GM18526 (cell line): ENCODE results near the gene CASQ2.

ENCODE experiments used
- POLR2A ChIP-seq: IDR thresholded peaks from 3 replicates; pipeline ENCODE4 v1.6.1; 2011; ENCODE audit not compliant: insufficient read length; ENCODE audit errors: extremely low read depth

Gene CASQ2

DNA sequence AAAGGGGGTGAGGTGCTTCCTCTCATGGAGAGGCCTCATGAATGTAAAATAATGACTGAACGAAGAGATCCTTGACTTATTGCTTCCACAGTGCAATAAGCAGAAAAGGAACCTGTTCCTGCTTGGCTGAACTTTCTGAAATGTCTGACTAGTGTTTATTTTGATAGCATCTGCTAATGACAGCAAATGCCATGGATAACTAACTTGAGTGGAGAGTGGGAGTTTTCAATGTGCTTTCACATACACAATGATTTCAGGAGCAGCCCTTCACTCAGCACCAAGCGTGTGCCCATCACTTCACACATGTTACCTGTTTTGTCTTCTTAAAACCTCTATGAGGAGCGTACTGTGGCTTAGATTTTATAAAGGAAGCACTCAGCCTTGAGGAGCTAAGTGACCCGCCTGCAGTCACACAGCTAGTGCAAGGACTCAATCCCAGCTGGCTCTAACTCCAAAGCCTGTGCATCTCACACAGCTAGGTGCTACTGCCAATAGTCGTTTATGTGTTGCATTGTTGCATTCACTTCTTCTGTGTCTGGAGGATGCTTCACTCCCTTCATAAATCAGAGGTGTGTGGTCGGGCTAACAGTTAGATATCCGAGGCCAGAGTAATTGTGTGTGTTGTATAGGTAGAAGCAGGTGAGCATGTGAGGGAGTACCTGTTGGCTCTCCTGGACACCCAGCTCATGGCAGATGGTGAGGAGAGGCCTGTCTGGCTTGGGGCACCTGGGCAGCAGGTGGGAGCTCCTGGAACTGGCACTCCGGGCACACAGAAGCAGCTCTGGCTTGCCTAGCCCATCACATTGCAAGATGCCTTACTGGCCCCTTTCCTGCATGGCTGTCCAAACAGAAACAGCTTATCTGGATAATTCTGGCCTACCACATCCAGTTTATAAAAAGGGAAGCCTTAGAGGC lies 12.8 kb downstream of the CASQ2 start:
- TF ChIP-seq POLR2A: no peak

DNA sequence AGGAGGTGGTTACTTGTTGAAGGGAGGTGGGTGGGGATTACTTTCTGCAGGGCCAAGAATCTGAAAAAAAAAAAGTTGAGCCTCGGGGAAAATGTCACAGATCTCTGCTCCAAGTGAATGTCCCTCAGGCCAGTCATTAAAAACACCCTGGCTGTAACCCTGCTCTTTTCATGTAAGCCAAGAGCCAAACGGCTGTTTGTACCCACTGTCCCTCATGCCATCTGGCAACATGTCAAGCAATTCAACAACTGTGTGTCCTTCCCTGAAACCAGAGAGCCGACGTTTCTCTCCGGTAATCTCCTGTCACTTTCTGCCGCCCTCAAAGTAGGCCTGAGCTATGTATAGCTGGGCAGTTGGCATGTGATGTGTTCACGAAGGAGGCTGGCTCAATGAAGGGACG lies 14.7 kb downstream of the CASQ2 start:
- no peak for TF ChIP-seq POLR2A

DNA sequence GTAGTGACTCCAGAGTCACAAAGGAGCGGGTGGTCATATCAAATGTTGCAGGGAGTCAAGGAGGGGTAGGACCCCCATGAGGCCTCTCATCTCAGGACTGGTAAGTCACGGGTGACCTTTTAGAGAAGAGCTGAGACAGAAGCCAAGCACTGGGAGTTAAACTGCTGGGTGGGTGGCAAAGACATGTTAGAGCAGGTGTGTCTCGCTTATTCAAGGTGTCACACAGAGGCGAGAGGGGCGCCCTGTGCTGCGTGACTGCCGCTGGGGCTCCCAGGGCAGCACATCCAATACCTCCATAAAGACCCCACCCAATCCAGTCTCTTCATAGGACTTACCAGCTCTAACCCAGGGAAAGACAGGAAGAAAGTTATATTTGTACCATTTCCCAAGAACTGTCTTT lies 15.2 kb downstream of the CASQ2 start:
- no peak for TF ChIP-seq POLR2A

DNA sequence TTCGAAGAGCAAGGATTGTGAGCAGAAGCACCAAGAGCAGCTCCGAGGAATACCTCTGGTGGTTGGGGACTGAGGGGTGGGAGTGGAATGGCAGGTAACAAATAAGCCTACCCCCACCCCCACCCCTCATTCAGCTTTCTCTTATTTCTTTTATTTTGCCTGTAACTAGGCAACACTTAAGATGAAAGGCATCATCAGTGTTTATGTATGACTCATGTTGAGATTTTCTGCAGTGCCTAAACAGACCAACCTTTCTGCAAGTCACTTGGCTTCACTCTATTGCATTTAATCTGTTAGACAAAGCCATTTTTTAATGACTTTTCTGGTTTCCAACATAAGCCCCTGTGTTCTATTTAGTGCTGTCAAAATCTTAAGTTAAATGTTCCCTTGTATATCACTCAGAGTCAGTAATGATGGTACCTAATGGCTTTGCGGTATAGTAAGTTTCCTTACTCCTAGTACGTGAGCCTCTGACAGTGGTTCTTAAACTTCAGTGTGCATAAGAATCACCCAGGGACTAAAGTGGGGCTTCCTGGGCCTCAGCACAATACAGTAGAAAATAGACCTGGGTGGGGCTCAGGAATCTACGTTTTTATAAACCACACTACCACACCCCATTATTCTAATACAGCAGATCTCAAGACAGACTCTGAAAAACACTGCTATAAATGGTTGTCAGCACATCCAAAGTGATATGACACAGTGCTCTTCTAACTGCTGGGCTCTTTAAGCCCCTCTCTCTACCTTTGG lies 19.9 kb downstream of the CASQ2 start:
- no peak for TF ChIP-seq POLR2A

DNA sequence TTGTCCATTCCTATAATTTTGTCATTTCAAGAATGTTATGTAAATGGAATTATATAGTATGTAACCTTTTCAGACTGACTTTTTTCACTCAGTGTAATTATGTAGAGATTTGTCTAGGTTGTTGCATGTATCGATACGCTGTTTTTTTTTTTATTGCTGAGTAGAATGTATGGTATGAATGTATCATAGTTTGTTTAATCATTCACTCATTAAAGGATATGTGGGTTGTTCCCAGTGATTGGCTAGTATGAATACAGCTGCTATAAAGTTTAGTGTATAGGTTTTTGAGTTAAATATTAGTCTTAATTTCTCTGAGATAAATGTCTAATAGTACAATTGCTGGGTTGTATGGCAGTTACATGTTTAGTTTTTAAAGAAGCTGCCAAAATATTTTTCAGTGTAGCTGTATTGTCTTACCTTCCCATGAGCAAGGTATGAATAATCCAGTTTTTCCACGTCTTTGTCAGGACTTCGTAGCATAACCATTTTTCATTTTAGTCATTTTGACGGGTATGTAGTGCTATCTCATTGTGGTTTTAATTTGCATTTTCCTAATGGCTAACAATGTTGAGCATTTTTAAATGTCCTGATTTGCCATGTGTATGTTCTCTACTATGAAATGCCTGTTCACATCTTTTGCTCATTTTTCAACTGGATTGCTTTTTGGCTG lies 22.4 kb downstream of the CASQ2 start:
- no peak for TF ChIP-seq POLR2A

DNA sequence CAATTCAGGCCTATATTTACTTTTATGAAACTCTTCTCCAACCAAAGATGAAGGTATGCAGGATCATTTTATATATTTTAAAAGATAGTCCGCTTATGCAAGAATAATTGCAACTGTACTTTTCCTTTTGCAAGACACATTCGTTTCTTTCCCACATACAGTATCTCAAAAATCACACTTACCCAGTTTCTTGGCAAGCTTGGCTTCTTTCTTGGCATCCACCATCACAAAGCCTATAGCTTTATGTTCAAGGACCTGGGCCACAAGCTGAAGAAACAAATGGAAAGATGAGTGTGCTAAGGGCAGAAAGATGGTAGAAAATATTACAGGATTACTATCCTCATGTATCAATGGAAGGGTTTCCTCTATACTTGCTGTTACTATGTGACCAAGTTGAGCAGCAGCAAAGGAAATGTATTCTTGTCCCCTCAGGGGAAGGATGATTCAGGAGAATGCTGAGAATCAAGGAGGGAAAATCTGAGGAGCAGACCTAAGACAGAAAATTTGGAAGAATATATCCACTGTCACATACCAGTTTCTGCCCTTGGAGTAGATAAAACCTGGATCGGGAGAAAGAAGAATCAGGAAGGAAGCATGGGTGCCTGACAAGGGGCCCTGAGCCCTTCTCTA lies 23.8 kb downstream of the CASQ2 start:
- TF ChIP-seq POLR2A: no peak

DNA sequence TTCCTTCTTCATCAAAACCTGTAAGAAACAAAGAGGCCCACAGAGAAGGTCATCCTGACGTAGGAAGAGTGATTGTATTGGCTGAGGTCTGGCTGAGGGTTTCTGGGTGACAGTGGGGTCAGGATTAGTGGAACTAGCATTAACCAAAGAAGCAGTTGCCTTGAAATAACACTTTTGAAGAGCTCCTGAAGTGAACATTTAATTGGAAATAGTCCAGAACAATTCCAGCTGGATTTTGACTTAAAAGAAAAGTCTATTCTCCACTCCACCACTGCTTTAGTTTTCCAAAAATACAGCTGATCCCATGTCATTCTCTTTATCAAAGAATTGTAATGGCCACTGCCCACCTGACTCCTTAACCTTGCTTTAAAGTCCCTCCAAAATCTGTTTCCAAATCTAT lies 27.7 kb downstream of the CASQ2 start:
- TF ChIP-seq POLR2A: no peak

DNA sequence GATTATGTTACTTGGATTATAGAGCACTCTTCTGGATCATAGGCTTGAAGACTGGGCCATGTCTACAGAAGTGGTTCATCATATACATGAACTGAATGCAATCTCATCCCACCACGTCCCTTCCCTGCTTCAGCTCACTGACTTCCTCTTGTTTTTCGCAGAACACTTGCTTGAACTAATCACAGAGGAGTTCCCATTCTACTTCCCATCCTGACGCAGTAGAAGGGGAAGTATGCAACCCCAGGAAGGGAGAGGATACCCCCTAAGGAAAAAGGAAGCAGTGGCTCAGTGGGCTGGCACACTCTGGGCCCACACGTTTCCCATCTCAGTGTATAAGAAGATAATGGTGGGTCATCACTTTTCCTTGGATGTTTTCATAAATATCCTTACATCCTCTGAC lies 36.2 kb downstream of the CASQ2 start:
- no peak for TF ChIP-seq POLR2A

DNA sequence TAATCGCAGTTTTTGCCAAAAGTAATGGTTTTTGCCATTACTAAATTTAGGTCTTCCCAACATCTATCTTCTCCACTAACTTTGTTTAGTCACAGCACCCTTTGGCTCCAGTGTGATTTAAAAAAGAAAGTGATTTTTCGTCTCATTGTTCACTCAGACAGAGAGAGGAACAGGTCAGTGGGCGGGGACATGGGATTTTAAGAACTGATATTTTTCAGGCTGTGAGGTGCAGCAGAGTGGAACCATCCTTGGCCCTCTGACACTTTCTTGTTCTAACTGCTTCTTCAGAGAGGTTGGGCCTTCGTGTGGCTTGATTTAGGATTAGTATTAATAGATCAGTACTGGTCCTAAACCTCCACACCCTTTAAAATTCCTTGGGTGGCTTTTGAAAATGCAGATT lies 38.8 kb downstream of the CASQ2 start:
- TF ChIP-seq POLR2A: no peak

DNA sequence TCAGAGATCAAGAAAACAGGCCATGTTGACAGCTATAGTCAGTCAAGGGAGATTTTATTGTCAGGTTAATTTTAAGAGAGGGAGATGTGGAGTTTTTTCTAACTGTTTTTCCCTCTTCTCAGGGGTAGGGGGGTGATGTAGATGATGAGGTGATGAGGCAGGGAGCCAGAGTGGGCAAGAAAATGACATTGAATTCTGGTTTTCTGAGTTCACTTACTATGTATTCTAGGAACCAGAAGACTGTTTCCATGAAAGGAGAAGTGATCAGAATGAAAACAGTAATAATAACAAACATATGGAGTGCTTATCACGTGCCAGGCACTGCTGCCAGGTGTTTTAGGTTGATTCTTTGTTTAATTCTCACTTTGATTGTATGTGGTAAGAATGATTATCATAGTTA lies 40.2 kb downstream of the CASQ2 start:
- TF ChIP-seq POLR2A: no peak

DNA sequence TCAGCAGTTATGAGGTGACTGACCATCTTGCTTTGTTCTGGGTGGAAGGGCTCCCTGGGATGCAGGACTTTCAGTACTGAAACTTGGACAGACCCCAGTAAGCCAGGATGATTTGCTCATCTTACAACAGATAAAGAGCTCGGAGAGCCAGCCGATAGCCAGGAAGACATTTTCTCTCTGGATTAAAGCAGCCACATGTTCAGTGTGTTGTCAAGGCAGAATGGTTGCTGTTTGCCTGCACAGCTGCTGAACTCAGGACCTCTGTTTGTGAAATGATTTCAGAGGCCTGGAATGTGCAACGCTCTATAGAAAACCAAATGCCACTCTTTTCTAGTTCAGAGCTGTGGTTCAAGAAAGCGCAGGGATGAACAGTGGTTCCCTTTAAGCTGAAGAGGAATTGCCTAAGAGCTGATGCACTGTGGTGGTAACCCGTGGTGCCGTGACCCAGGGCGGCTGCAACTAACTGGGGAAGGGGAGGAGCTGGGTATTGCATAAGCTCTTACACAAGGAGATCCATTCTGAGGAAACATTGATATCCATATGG lies 40.7 kb downstream of the CASQ2 start:
- no peak for TF ChIP-seq POLR2A

DNA sequence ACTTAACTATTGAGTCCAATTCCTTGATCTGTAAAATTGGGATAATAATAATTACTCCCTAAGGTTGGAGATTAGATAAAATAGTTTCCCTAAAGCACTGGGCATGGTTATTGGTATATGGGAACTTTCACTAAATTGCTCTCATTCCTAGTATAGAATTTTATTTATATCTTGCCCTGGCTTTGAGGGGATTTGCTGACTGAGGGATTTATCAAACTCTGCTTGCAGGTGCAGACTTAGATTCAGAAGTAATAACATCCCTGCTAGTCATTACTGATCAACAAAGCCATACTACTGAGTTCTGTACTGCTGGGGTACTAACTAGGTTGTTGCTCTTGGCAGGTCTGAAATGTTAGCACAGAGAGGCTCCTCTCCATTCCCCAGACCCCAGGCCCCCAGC lies 41.9 kb downstream of the CASQ2 start:
- no peak for TF ChIP-seq POLR2A

DNA sequence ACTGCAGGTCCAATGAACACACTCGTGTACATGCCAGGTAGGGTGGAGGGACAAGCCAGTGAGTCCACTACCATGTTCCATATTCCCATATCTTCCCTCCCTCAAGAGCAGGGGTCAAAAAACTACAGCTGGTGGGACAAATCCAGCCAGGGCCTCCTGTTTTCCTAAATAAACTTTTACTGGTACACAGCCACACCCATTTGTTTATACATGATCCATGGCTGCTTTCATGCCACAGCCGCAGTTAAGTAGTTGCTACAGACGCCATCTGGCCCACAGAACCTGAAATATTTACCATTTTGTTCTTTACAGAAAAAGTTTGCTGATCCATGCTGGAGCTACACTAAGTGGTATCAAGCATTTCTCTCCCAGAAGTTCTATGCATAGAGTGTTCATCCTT lies 42.4 kb downstream of the CASQ2 start:
- no peak for TF ChIP-seq POLR2A

DNA sequence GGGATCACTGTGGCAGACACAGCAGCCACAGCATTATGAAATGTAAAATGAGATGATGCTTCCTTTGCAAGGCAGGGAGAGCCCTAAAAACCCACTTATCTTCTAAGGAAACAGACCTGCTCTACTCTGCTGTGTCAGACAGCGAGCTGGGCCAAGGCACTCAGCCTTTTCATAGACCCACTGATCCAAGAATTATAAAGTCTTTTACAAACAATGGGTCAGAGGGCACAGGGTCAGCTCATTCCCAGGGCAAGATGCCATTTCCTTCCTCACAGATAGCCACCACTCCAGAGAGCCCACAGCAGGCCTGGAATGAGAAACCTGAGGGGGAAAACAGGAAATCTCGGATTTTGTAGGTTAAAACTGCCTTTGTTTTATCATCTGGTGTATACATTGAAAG lies 42.9 kb downstream of the CASQ2 start:
- no peak for TF ChIP-seq POLR2A

DNA sequence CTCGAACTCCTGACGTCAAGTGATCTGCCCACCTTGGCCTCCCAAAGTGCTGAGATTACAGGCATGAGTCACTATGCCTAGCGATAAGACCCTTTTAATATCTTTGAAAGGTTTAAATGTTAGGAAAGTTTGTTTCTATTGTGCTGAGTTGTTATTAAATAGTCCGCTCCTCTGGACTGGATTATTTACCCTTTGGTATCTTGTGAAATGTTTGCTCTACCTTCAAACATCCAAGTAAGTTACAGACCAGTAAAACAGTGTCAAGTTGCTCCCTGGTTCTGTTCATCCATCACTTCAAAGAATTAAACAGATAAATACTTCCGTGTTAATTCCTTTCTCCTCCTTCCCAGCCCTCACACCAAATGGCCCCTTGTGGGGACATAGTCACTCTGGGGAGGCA lies 44.8 kb downstream of the CASQ2 start:
- no peak for TF ChIP-seq POLR2A
